Measurements from ENCODE around the gene TNFRSF18. TPM values are rescaled to one million over a fixed set of nuclear protein-coding genes. Genes with fewer than 3 reads are reported as not detected.

Gene TNFRSF18
- total RNA-seq, 4 donors from 2014 or later, result 19.8 to 36.8 (median 25.8) TPM

DNA sequence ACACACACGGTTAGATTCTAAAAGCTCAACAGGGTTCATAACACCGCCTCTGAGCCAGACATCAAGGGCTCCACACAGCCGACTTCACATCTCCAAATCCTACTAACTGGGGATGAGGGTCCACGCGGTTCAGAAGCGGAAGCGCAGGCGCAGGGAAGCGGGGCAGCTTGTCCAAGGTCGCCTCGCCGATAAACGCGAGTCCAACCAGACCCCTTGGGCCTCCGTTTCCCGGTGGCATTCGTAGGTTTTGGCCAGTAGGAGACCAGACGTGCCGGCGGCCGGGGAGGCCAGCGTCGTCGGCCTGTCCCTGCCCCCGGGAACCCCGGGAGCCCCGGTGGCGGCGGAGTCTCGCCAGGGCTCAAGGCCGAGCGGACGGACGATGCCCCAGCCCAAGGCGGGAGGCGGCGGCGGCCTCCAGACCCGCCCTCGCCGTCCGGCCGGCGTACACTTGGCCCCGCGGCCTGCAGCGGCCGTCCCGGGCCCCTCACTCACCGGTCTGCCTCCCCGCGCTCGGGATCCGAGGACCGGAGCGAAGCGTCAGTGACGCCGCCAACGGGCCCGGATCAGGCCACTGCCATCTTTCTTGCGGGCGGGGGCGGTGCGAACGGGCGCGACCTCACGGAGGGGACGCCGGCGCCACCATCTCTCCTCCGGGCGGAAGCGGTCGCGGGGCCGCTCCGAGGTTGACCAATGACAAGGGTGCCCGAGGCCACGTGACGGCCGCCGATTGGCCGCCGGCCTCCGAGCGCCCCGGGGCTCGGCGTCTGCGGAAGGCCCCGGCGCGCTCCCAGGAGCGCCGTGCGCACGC lies 25.2 kb upstream of the TNFRSF18 start, which contains the start of gene SDF4:
Gene SDF4, minus strand, starts transcription at position 602 of the 808 bp plus-strand sequence. CDS start 3,229 bp downstream, outside the sequence.
- intact Hi-C loops (cut with DNase I; ENCODE audit: low total_unique reads), result no loop called here
- 0 to 1% methylated on average over 42 to 68 of the region's 99 CpGs for WGBS, 2 donors

GRCh38 chr1:1230656-1231399 lies 24.4 kb upstream of the TNFRSF18 start:
- TF ChIP-seq, protein P1, sequence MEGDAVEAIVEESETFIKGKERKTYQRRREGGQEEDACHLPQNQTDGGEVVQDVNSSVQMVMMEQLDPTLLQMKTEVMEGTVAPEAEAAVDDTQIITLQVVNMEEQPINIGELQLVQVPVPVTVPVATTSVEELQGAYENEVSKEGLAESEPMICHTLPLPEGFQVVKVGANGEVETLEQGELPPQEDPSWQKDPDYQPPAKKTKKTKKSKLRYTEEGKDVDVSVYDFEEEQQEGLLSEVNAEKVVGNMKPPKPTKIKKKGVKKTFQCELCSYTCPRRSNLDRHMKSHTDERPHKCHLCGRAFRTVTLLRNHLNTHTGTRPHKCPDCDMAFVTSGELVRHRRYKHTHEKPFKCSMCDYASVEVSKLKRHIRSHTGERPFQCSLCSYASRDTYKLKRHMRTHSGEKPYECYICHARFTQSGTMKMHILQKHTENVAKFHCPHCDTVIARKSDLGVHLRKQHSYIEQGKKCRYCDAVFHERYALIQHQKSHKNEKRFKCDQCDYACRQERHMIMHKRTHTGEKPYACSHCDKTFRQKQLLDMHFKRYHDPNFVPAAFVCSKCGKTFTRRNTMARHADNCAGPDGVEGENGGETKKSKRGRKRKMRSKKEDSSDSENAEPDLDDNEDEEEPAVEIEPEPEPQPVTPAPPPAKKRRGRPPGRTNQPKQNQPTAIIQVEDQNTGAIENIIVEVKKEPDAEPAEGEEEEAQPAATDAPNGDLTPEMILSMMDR (IDR thresholded peaks at IDR 0.05), result no peak
- TF ChIP-seq POLR2A (IDR thresholded peaks at IDR 0.05), result no peak
- no peak for DNase-seq (ENCODE audit: low spot score in 2 of 2)
- intact Hi-C loops (cut with DNase I; ENCODE audit: low total_unique reads), result no loop called here
- peak overlapping the region; percentile 95 for H3K4me3 ChIP-seq (ENCODE audit: low read depth, poor library complexity, severe bottlenecking)
- 8 to 10% methylated on average over 23 to 24 of the region's 24 CpGs for WGBS, 2 donors

More for the DNA sequence above, 25.2 kb upstream of the TNFRSF18 start, which contains the start of gene SDF4:
- no peak for TF ChIP-seq POLR2A (IDR thresholded peaks at IDR 0.05)
- TF ChIP-seq, protein P1 (IDR thresholded peaks at IDR 0.05), result no peak
- DNase-seq (ENCODE audit: low spot score in 2 of 2), result peak; percentile 94 to 99
- H3K4me3 ChIP-seq (ENCODE audit: low read depth, poor library complexity, severe bottlenecking), result peak within 1 kb of the TSS; percentile 95

- H3K4me3 ChIP-seq (ENCODE audit: low read depth, poor library complexity, severe bottlenecking), result no peak overlapping the region
- WGBS, 2 donors, result 81 to 92% methylated on average over 16 to 19 of the region's 19 CpGs
- no peak for DNase-seq (ENCODE audit: low spot score in 2 of 2)
- TF ChIP-seq, protein P1 (IDR thresholded peaks at IDR 0.05), result no peak
- TF ChIP-seq POLR2A (IDR thresholded peaks at IDR 0.05), result no peak
- intact Hi-C loops (cut with DNase I; ENCODE audit: low total_unique reads), result no loop called here
Measured at GRCh38 chr1:1229770-1230169, 23.4 kb upstream of the TNFRSF18 start.

- 88 to 92% methylated on average over 27 to 28 of the region's 28 CpGs for WGBS, 2 donors
- no peak overlapping the region for H3K4me3 ChIP-seq (ENCODE audit: low read depth, poor library complexity, severe bottlenecking)
- intact Hi-C loops (cut with DNase I; ENCODE audit: low total_unique reads), result no loop called here
- no peak for DNase-seq (ENCODE audit: low spot score in 2 of 2)
- TF ChIP-seq, protein P1 (IDR thresholded peaks at IDR 0.05), result no peak
- TF ChIP-seq POLR2A (IDR thresholded peaks at IDR 0.05), result no peak
Measured at GRCh38 chr1:1228596-1229321, 22.4 kb upstream of the TNFRSF18 start.

- H3K4me3 ChIP-seq (ENCODE audit: low read depth, poor library complexity, severe bottlenecking), result no peak overlapping the region
- intact Hi-C loops (cut with DNase I; ENCODE audit: low total_unique reads), result no loop called here
- TF ChIP-seq POLR2A (IDR thresholded peaks at IDR 0.05), result no peak
- TF ChIP-seq, protein P1 (IDR thresholded peaks at IDR 0.05), result no peak
- DNase-seq (ENCODE audit: low spot score in 2 of 2), result no peak
- WGBS, 2 donors, result 91 to 98% methylated on average over 28 to 30 of the region's 30 CpGs
Measured at GRCh38 chr1:1228187-1228586, 21.8 kb upstream of the TNFRSF18 start.
